GM12874 (cell line): ENCODE data around the gene GSTO2.

Experiments used
- CTCF ChIP-seq: IDR thresholded peaks from 2 replicates; pipeline ENCODE4 v1.5.1; 2011; ENCODE audit warnings: low read depth, mild to moderate bottlenecking, control low read depth, low read length, moderate library complexity; ENCODE audit not compliant: insufficient read depth

Gene GSTO2

GRCh38 chr10:104300002-104300735, 31.2 kb downstream of the GSTO2 start:
- TF ChIP-seq CTCF: no peak

- TF ChIP-seq CTCF: no peak
These were observed 31.8 kb downstream of the GSTO2 start for GRCh38 chr10:104300736-104301292.

- no peak for TF ChIP-seq CTCF
These were observed 33.1 kb downstream of the GSTO2 start for GRCh38 chr10:104301907-104302690.

- TF ChIP-seq CTCF: no peak
These were observed 34.8 kb downstream of the GSTO2 start for GRCh38 chr10:104303594-104304355.

- TF ChIP-seq CTCF: no peak
These were observed 35.4 kb downstream of the GSTO2 start for GRCh38 chr10:104304356-104304745.

GRCh38 chr10:104304927-104305326, 35.9 kb downstream of the GSTO2 start:
- TF ChIP-seq CTCF: no peak

- TF ChIP-seq CTCF: no peak
These were observed 37.9 kb downstream of the GSTO2 start for GRCh38 chr10:104306897-104307296.
